Fibroblast of villous mesenchyme (primary cell): Measurements from ENCODE around the gene CPXM1. TPM values are rescaled to one million over a fixed set of nuclear protein-coding genes. Genes with fewer than 3 reads are reported as not detected.
A peak's percentile ranks its signal among the peaks of the same experiment; 100 is the strongest.
"Not testable (repeated sequence)": the region's sequence is repeated elsewhere in the genome, so short reads cannot be mapped to it uniquely, and the experiment has no call there.

ENCODE experiments used
- DNase-seq: peaks from one replicate; pipeline ENCODE4 v3.0.0-alpha.2; 2010; ENCODE audit warnings: low read depth
- H3K4me3 ChIP-seq: 2 replicates; pipeline ENCODE4 v1.5.1; 2011; ENCODE audit warnings: low read depth, mild to moderate bottlenecking, low read length
- CTCF ChIP-seq: IDR thresholded peaks from 2 replicates; pipeline ENCODE4 v1.5.1; 2012; ENCODE audit warnings: low read depth, mild to moderate bottlenecking, low read length; ENCODE audit not compliant: insufficient read depth
- total RNA-seq: library from RNA; depleted of rRNA; stranded (reverse); fragments of >200 nt; gene quantifications from 2 replicates; pipeline ENCODE4 v1.2.3, GENCODE V29; 2012

The CPXM1 gene
- total RNA-seq, 1 donor, result 10.8 TPM

- H3K4me3 ChIP-seq, result no peak within 1 kb of the TSS
- TF ChIP-seq CTCF, result no peak
- DNase-seq, result no peak
These were observed 15.7 kb upstream of the CPXM1 start, which contains the start of gene TMEM239 for GRCh38 chr20:2816030-2816582. Gene TMEM239, plus strand, starts transcription at chr20:2816364. Its CDS starts 191 bp downstream, at chr20:2816555.

- no peak for TF ChIP-seq CTCF
- DNase-seq, result no peak
- no peak overlapping the region for H3K4me3 ChIP-seq
These were observed 14.9 kb upstream of the CPXM1 start for GRCh38 chr20:2815242-2815900.

- TF ChIP-seq CTCF, result no peak
- H3K4me3 ChIP-seq, result no peak within 1 kb of the TSS
- peak; percentile 98 for DNase-seq
These were observed 14.2 kb upstream of the CPXM1 start, which contains the start of gene C20orf141 for GRCh38 chr20:2814587-2815051. Gene C20orf141, plus strand, starts transcription at chr20:2814987. Its CDS starts 198 bp downstream, at chr20:2815185.

- no peak for TF ChIP-seq CTCF
- H3K4me3 ChIP-seq, result no peak overlapping the region
- DNase-seq, result no peak
These were observed 13.6 kb upstream of the CPXM1 start for GRCh38 chr20:2814076-2814475.

GRCh38 chr20:2812189-2812588 is 11.8 kb upstream of the CPXM1 start:
- no peak overlapping the region for H3K4me3 ChIP-seq

GRCh38 chr20:2809690-2810089 is 9.3 kb upstream of the CPXM1 start:
- DNase-seq, result no peak
- H3K4me3 ChIP-seq, result no peak overlapping the region
- no peak for TF ChIP-seq CTCF

More at GRCh38 chr20:2812189-2812588, 11.8 kb upstream of the CPXM1 start:
- no peak for TF ChIP-seq CTCF
- DNase-seq, result no peak

GRCh38 chr20:2807929-2808328 is 7.5 kb upstream of the CPXM1 start:
- not testable (repeated sequence) for H3K4me3 ChIP-seq, DNase-seq
